ENCODE data around the gene PLCB4.

- no peak for TF ChIP-seq CTCF (IDR thresholded peaks at IDR 0.05)
- TF ChIP-seq POLR2A (IDR thresholded peaks at IDR 0.05): no peak
- TF ChIP-seq POLR2AphosphoS5 (IDR thresholded peaks at IDR 0.05): no peak
- no peak for TF ChIP-seq EP300 (IDR thresholded peaks at IDR 0.05; ENCODE audit: low read depth)
Measured at GRCh38 chr20:9100691-9101090, 31.8 kb downstream of the PLCB4 start.

All from transverse colon (tissue), 4 donors.